Activated T-cell treated with anti-CD3 and anti-CD28 coated beads for 48 hours (primary cell): Measurements from ENCODE around the gene ARHGAP26.

Experiments used
- DNase-seq: peaks from one replicate; pipeline ENCODE4 v3.0.0-alpha.2; 2020; ENCODE audit warnings: low read depth

The ARHGAP26 gene

GRCh38 chr5:142878111-142878510 is 107.9 kb downstream of the ARHGAP26 start:
- DNase-seq, result no peak

GRCh38 chr5:142878638-142879037 is 108.5 kb downstream of the ARHGAP26 start:
- no peak for DNase-seq

- DNase-seq, result no peak
Observed at GRCh38 chr5:142881076-142881783, 111.1 kb downstream of the ARHGAP26 start.

- DNase-seq, result no peak
Observed at GRCh38 chr5:142881784-142882126, 111.6 kb downstream of the ARHGAP26 start.

- DNase-seq, result no peak
Observed at GRCh38 chr5:142883025-142883424, 112.8 kb downstream of the ARHGAP26 start.

GRCh38 chr5:142883438-142883837 is 113.3 kb downstream of the ARHGAP26 start:
- no peak for DNase-seq

GRCh38 chr5:142884029-142884428 is 113.9 kb downstream of the ARHGAP26 start:
- DNase-seq, result no peak

GRCh38 chr5:142886211-142886610 is 116.0 kb downstream of the ARHGAP26 start:
- no peak for DNase-seq

- DNase-seq, result no peak
Observed at GRCh38 chr5:142886956-142887355, 116.8 kb downstream of the ARHGAP26 start.

GRCh38 chr5:142888469-142889085 is 118.4 kb downstream of the ARHGAP26 start:
- DNase-seq, result no peak

- no peak for DNase-seq
Observed at GRCh38 chr5:142892021-142892420, 121.8 kb downstream of the ARHGAP26 start.

GRCh38 chr5:142894315-142894714 is 124.1 kb downstream of the ARHGAP26 start:
- DNase-seq, result no peak

- no peak for DNase-seq
Observed at GRCh38 chr5:142894749-142895148, 124.6 kb downstream of the ARHGAP26 start.

- DNase-seq, result no peak
Observed at GRCh38 chr5:142896325-142897007, 126.3 kb downstream of the ARHGAP26 start.

GRCh38 chr5:142897328-142897727 is 127.2 kb downstream of the ARHGAP26 start:
- DNase-seq, result no peak

GRCh38 chr5:142900927-142901326 is 130.8 kb downstream of the ARHGAP26 start:
- DNase-seq, result no peak

GRCh38 chr5:142901476-142902185 is 131.5 kb downstream of the ARHGAP26 start:
- no peak for DNase-seq

- DNase-seq, result no peak
Observed at GRCh38 chr5:142902186-142902965, 132.2 kb downstream of the ARHGAP26 start.

- DNase-seq, result no peak
Observed at GRCh38 chr5:142904416-142904815, 134.2 kb downstream of the ARHGAP26 start.

GRCh38 chr5:142905348-142905747 is 135.2 kb downstream of the ARHGAP26 start:
- no peak for DNase-seq

- no peak for DNase-seq
Observed at GRCh38 chr5:142906863-142907671, 136.9 kb downstream of the ARHGAP26 start.
